Aorta (tissue), 5 donors: Measurements from ENCODE around the gene BGLAP. TPM values are rescaled to one million over a fixed set of nuclear protein-coding genes. Genes with fewer than 3 reads are reported as not detected.

ENCODE experiments used
- ATAC-seq: fragments of 200-7000 bp; cut with Tn5 transposase; one replicate; pipeline ENCODE4 v1.9.1; 2022; ENCODE audit warnings: moderate library complexity; ENCODE audit not compliant: low FRiP score
- DNase-seq, 2 donors: peaks; one replicate each; pipeline ENCODE4 v3.0.0-alpha.2; 2020
- H3K27ac ChIP-seq, 2 donors: one replicate each; pipeline ENCODE4 v1.5.1; 2013; ENCODE audit warnings: low read length in 2 of 2, mild to moderate bottlenecking in 2 of 2, moderate library complexity in 2 of 2, control low read depth in 1 of 2, inconsistent platforms in 1 of 2, low read depth in 1 of 2
- H3K27me3 ChIP-seq, 2 donors: one replicate each; pipeline ENCODE4 v1.6.1; 2013; ENCODE audit warnings: control low read depth in 1 of 2, low read length in 1 of 2, mild to moderate bottlenecking in 1 of 2, moderate library complexity in 1 of 2; ENCODE audit not compliant: insufficient read depth in 2 of 2, control insufficient read depth in 1 of 2
- H3K36me3 ChIP-seq, 2 donors: one replicate each; pipeline ENCODE4 v1.6.1; 2013; ENCODE audit warnings: control low read depth in 1 of 2, low read length in 1 of 2, mild to moderate bottlenecking in 1 of 2; ENCODE audit not compliant: insufficient read depth in 2 of 2, control insufficient read depth in 1 of 2
- H3K4me1 ChIP-seq, 2 donors: one replicate each; pipeline ENCODE4 v1.6.1; 2013; ENCODE audit warnings: low read length in 2 of 2, control low read depth in 1 of 2, mild to moderate bottlenecking in 1 of 2, moderate library complexity in 1 of 2; ENCODE audit not compliant: insufficient read depth in 2 of 2, control insufficient read depth in 1 of 2
- H3K4me3 ChIP-seq, 2 donors: one replicate each; pipeline ENCODE4 v1.5.1; 2013; ENCODE audit warnings: low read length in 2 of 2, control low read depth in 1 of 2, mild to moderate bottlenecking in 1 of 2
- H3K9me3 ChIP-seq: one replicate; pipeline ENCODE4 v1.6.1; 2013; ENCODE audit warnings: mild to moderate bottlenecking, low read length; ENCODE audit not compliant: control insufficient read depth
- WGBS, 2 donors: extraction: QIAGEN DNeasy Blood & Tissue Kit; methylation state at CpG; one replicate each; pipeline ENCODE4 v1.1.7; 2013; 5-methylcytosine and 5-hydroxymethylcytosine counted together
- intact Hi-C, 2 donors: fragments of 100-400 bp; cut with DNase I; formaldehyde crosslinking; loops; one replicate each; pipeline versions ENCODE4 v1.14.2 to v1.15.0; 2022
- long read RNA-seq, 2 donors: library from polyadenylated mRNA; unstranded; transcript quantifications; one replicate each; pipeline ENCODE4 v2.0.0, GENCODE V29; 2020 to 2021
- polyA plus RNA-seq, 2 donors: library from polyadenylated mRNA; stranded (reverse); fragments of 200-250 nt; gene quantifications; one replicate each; pipeline ENCODE4 v1.2.3, GENCODE V29; 2013
- total RNA-seq, 2 donors: library from RNA; stranded (reverse); fragmentation: NEBNext Ultra II Directional; extraction: Animal tissue kit (Norgen Biotek cat#: 25700); gene quantifications; one replicate each; pipeline ENCODE4 v1.2.1, GENCODE V29; 2021
- donor health status: healthy with polysubstance abuse.
- donor health status: Bipolar disorder and iron deficiency.
- donor health status: DM: no; HTN: no; CAD: no.
- donor health status: DM: no; HTN: no; CAD: no.
- donor health status: DM: yes; HTN: yes; CAD: no.

BGLAP gene
- total RNA-seq (1 to 10 TPM in 1 of 2 donors, not detected in 1; 2.9 TPM), polyA plus RNA-seq (1 to 10 TPM in 1 of 2 donors, not detected in 1; 1.9 TPM)
- long read RNA-seq, donor 1, partial matches to known transcripts, result 0 of 1 reads
- long read RNA-seq, donor 1, other reads (novel, unspliced or antisense), result 0 of 1 reads
- long read RNA-seq, donor 2, partial matches to known transcripts, result 0 of 1 reads
- long read RNA-seq, donor 2, other reads (novel, unspliced or antisense), result 0 of 1 reads

DNA sequence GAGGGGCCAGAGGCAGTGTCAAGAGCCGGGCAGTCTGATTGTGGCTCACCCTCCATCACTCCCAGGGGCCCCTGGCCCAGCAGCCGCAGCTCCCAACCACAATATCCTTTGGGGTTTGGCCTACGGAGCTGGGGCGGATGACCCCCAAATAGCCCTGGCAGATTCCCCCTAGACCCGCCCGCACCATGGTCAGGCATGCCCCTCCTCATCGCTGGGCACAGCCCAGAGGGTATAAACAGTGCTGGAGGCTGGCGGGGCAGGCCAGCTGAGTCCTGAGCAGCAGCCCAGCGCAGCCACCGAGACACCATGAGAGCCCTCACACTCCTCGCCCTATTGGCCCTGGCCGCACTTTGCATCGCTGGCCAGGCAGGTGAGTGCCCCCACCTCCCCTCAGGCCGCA lies at the start of gene BGLAP:
Gene BGLAP (plus strand): TSS at position 259 of the 400 bp plus-strand sequence. CDS start 48 bp downstream, at position 307.
- ATAC-seq, result no peak
- WGBS, 2 donors, result 84% methylated on average over 14 of the region's 14 CpGs
- peaks cover 0 to 5% of the 10 kb centered on the region in 2 donors for H3K36me3 ChIP-seq
- H3K27me3 ChIP-seq, result no peaks in the 10 kb centered on the region
- intact Hi-C loops, result no loop called here
- DNase-seq, result no peak
- no peak within 1 kb of the TSS for H3K27ac ChIP-seq
- no peaks in the 10 kb centered on the region for H3K9me3 ChIP-seq
- no peak within 1 kb of the TSS for H3K4me3 ChIP-seq
- H3K4me1 ChIP-seq, result no peaks in the 10 kb centered on the region

GRCh38 chr1:156193208-156193487 lies 48.8 kb upstream of the BGLAP start:
- 59 to 63% methylated on average over 7 of the region's 7 CpGs for WGBS, 2 donors
- intact Hi-C loops, result loop anchor here in 1 of 2 donors (10.0 kb wide), 1 partner anchor 48 kb away; no protein-coding TSS in a partner anchor

GRCh38 chr1:156193488-156194299 lies 48.3 kb upstream of the BGLAP start, which contains the start of gene SLC25A44:
SLC25A44 (plus strand) TSS chr1:156194104; CDS start chr1:156199848, 5,744 bp downstream.
- H3K27ac ChIP-seq, result peak within 1 kb of the TSS; percentile 1 to 65
- H3K9me3 ChIP-seq, result no peaks in the 10 kb centered on the region
- H3K4me3 ChIP-seq, result peak within 1 kb of the TSS; percentile 70 to 84
- intact Hi-C loops, result loop anchor here (2.0 to 10.0 kb wide), 2 partner anchors 19 to 49 kb away; partner anchors contain the start of gene PMF1 (in 1 of the 2)
- H3K4me1 ChIP-seq, result no peaks in the 10 kb centered on the region
- no peaks in the 10 kb centered on the region for H3K27me3 ChIP-seq
- H3K36me3 ChIP-seq, result peaks cover 0 to 2% of the 10 kb centered on the region in 2 donors
- peak; percentile 100 for ATAC-seq
- 2% methylated on average over 59 of the region's 59 CpGs for WGBS, 2 donors
- peak; percentile 97 for DNase-seq

More at GRCh38 chr1:156193208-156193487, 48.8 kb upstream of the BGLAP start:
- ATAC-seq (no peak), DNase-seq (no peak)
- peaks cover 0 to 2% of the 10 kb centered on the region in 2 donors for H3K36me3 ChIP-seq
- H3K4me3 ChIP-seq, result peak overlapping the region; percentile 42 to 54
- H3K27ac ChIP-seq, result no peak overlapping the region
- H3K9me3 ChIP-seq, result no peaks in the 10 kb centered on the region
- H3K27me3 ChIP-seq, result no peaks in the 10 kb centered on the region
- no peaks in the 10 kb centered on the region for H3K4me1 ChIP-seq

GRCh38 chr1:156194300-156194652 lies 47.7 kb upstream of the BGLAP start:
- 11 to 13% methylated on average over 14 of the region's 14 CpGs for WGBS, 2 donors
- no peak for DNase-seq
- H3K9me3 ChIP-seq, result no peaks in the 10 kb centered on the region
- peak overlapping the region; percentile 1 to 65 for H3K27ac ChIP-seq
- peak; percentile 3 for ATAC-seq
- peak overlapping the region; percentile 70 to 84 for H3K4me3 ChIP-seq
- H3K27me3 ChIP-seq, result no peaks in the 10 kb centered on the region
- intact Hi-C loops, result loop anchor here (2.0 to 10.0 kb wide), 2 partner anchors 19 to 49 kb away; partner anchors contain the start of gene PMF1 (in 1 of the 2)
- peaks cover 0 to 2% of the 10 kb centered on the region in 2 donors for H3K36me3 ChIP-seq
- H3K4me1 ChIP-seq, result no peaks in the 10 kb centered on the region

DNA sequence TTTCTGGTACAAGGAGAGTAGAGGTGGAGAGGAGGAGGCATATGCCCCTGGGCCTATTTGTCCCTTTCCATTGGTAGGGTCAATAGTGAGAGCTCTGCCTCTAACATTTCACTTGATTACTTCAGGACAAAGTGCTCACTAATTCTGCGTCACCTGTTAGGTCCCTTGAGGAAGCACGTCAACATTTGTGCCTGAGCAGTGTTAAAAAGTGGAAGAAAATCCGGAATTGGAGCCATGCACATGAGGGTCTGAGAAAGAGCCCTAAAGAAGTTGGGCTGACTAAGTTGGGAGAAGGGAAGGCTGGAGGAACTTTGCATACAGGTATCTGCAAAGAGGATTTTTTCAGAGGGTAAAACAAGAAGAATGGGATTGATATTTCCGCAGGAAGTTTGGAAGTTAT lies 46.1 kb upstream of the BGLAP start:
- intact Hi-C loops, result loop anchor here (2.0 to 10.0 kb wide), 2 partner anchors 17 to 51 kb away; partner anchors contain the start of gene PMF1 (in 1 of the 2)
- no peak overlapping the region for H3K27ac ChIP-seq
- H3K27me3 ChIP-seq, result no peaks in the 10 kb centered on the region
- H3K4me3 ChIP-seq, result no peak overlapping the region
- ATAC-seq (no peak), DNase-seq (no peak)
- H3K36me3 ChIP-seq, result peaks cover 4 to 6% of the 10 kb centered on the region in 2 donors
- no peaks in the 10 kb centered on the region for H3K4me1 ChIP-seq
- 66% methylated on average over 4 of the region's 4 CpGs for WGBS, 2 donors
- no peaks in the 10 kb centered on the region for H3K9me3 ChIP-seq

GRCh38 chr1:156196445-156196844 lies 45.5 kb upstream of the BGLAP start:
- Histone ChIP-seq H3K4me1 (no peaks in the 10 kb centered on the region), H3K4me3 (no peak overlapping the region), H3K27me3 (no peaks in the 10 kb centered on the region), H3K27ac (no peak overlapping the region), H3K9me3 (no peaks in the 10 kb centered on the region), H3K36me3 (peaks cover 4 to 6% of the 10 kb centered on the region in 2 donors)
- DNase-seq, result no peak
- WGBS, 2 donors, result 56 to 57% methylated on average over 2 of the region's 2 CpGs
- intact Hi-C loops, result loop anchor here in 1 of 2 donors (10.0 kb wide), 1 partner anchor 52 kb away; no protein-coding TSS in a partner anchor
- no peak for ATAC-seq

- peaks cover 0 to 3% of the 10 kb centered on the region in 2 donors for H3K4me1 ChIP-seq
- no peak overlapping the region for H3K4me3 ChIP-seq
- no peaks in the 10 kb centered on the region for H3K27me3 ChIP-seq
- peaks cover 4 to 9% of the 10 kb centered on the region in 2 donors for H3K36me3 ChIP-seq
- no peak overlapping the region for H3K27ac ChIP-seq
- no peaks in the 10 kb centered on the region for H3K9me3 ChIP-seq
- intact Hi-C loops, result loop anchor here in 1 of 2 donors (10.0 kb wide), 1 partner anchor 54 kb away; no protein-coding TSS in a partner anchor
- 72 to 78% methylated on average over 5 of the region's 5 CpGs for WGBS, 2 donors
- DNase-seq (no peak), ATAC-seq (no peak)
Observed at GRCh38 chr1:156198831-156199349, 43.1 kb upstream of the BGLAP start.

- no peak overlapping the region for H3K4me3 ChIP-seq
- 92% methylated on average over 8 of the region's 8 CpGs for whole genome bisulfite sequencing, 2 donors
- no peak overlapping the region for H3K27ac ChIP-seq
- DNase-seq, result no peak
- intact Hi-C loops, result no loop called here
- H3K4me1 ChIP-seq, result peaks cover 0 to 3% of the 10 kb centered on the region in 2 donors
- no peak for ATAC-seq
- no peaks in the 10 kb centered on the region for H3K27me3 ChIP-seq
- no peaks in the 10 kb centered on the region for H3K9me3 ChIP-seq
- H3K36me3 ChIP-seq, result peaks cover 4 to 9% of the 10 kb centered on the region in 2 donors
Observed at GRCh38 chr1:156200044-156200443, 41.9 kb upstream of the BGLAP start.
